ENCODE results near the gene PDPR.

DNA sequence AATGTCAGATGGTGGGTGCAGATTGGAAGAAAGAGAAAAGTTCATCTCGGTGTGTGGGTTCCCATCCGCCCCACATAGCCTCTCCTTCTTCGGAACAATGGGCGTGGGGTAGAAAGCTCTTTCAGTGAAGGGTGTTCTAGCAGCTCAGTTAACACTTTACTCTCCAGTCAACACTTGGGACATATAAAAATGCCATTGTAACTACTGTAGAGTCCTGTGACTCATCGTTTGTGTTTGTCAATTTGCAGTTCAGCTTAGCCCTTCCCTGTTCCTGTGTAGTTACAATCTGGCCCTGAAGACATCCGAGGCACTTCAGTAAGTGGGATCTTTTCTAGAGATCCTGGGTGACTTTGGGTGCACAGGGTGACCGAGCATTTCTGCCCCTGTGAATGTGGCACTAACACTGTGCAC, 47.9 kb downstream of the PDPR start:
- TF ChIP-seq POLR2AphosphoS5 (IDR thresholded peaks at IDR 0.05; ENCODE audit: low read depth, low read length) (no peak), POLR2A (IDR thresholded peaks at IDR 0.05; ENCODE audit: low read depth, low read length) (no peak)

Measured in GM12892 (cell line).